PC-3 (cell line): ENCODE measurements around the gene SEPTIN5. TPM values are rescaled to one million over a fixed set of nuclear protein-coding genes. Genes with fewer than 3 reads are reported as not detected.

Experiments
- ATAC-seq: fragments of 200-7000 bp; cut with Tn5 transposase; 2 replicates; pipeline ENCODE4 v1.9.1; 2020; ENCODE audit warnings: mild to moderate bottlenecking, moderate library complexity
- BruUV-seq: library from RNA; stranded (reverse); fragments of 400-500 nt; replicated peaks from 2 replicates; lab custom pipeline; 2021; lab: Mats Ljungman, UMichigan
- CTCF ChIA-PET: fragments of 300-600 bp; sonication (Branson Sonifier 250); formaldehyde crosslinking; loops from one replicate; lab custom pipeline; 2022; ENCODE audit warnings: antibody characterized with exemption; lab: Charles Lee
- POLR2A ChIA-PET: fragments of 300-600 bp; sonication (Branson Sonifier 250); formaldehyde crosslinking; loops from one replicate; lab custom pipeline; 2022; ENCODE audit warnings: antibody characterized with exemption; ENCODE audit not compliant: unreplicated experiment; lab: Charles Lee
- DNase-seq: peaks from one replicate; pipeline ENCODE4 v3.0.0-alpha.2; 2015
- H2AFZ ChIP-seq: fragments of 300-600 bp; sonication (generic); 2 replicates; pipeline ENCODE4 v1.6.0; 2016; ENCODE audit warnings: antibody characterized with exemption, low read length
- H3F3A ChIP-seq: fragments of 300-600 bp; sonication (generic); one replicate; pipeline ENCODE4 v1.6.0; 2017; ENCODE audit warnings: antibody characterized with exemption, low read length, control low read depth, mild to moderate bottlenecking; ENCODE audit not compliant: unreplicated experiment
- H3K27ac ChIP-seq: fragments of 300-600 bp; sonication (generic); 2 replicates; pipeline ENCODE4 v1.5.1; 2016; ENCODE audit warnings: mild to moderate bottlenecking, low read length
- H3K27me3 ChIP-seq: fragments of 300-600 bp; sonication (generic); 2 replicates; pipeline ENCODE4 v1.6.1; 2016; ENCODE audit warnings: low read length, mixed read lengths
- H3K36me3 ChIP-seq: fragments of 300-600 bp; sonication (generic); 2 replicates; pipeline ENCODE4 v1.6.1; 2016; ENCODE audit warnings: low read depth, mixed run types, low read length, mixed read lengths
- H3K4me1 ChIP-seq: fragments of 300-600 bp; sonication (generic); 2 replicates; pipeline ENCODE4 v1.5.1; 2016; ENCODE audit warnings: low read length; ENCODE audit not compliant: insufficient read depth
- H3K4me2 ChIP-seq: fragments of 300-600 bp; sonication (generic); 2 replicates; pipeline ENCODE4 v1.6.0; 2016; ENCODE audit warnings: low read length
- H3K4me3 ChIP-seq: fragments of 300-600 bp; sonication (generic); 2 replicates; pipeline ENCODE4 v1.5.1; 2016; ENCODE audit warnings: mild to moderate bottlenecking, low read length, mixed read lengths
- H3K79me2 ChIP-seq: fragments of 300-600 bp; sonication (generic); 2 replicates; pipeline ENCODE4 v1.6.1; 2017; ENCODE audit warnings: low read length, mixed read lengths
- H3K9ac ChIP-seq: fragments of 300-600 bp; sonication (generic); 2 replicates; pipeline ENCODE4 v1.6.0; 2016; ENCODE audit warnings: mild to moderate bottlenecking, low read length
- H3K9me2 ChIP-seq: fragments of 300-600 bp; sonication (generic); replicated peaks from 2 replicates; pipeline ENCODE4 v1.6.1; 2016; ENCODE audit warnings: mixed run types, low read length, mixed read lengths
- H3K9me3 ChIP-seq: fragments of 300-600 bp; sonication (generic); 2 replicates; pipeline ENCODE4 v1.6.1; 2016; ENCODE audit warnings: low read length, mixed read lengths
- H4K20me1 ChIP-seq: fragments of 300-600 bp; sonication (generic); 2 replicates; pipeline ENCODE4 v1.6.1; 2016; ENCODE audit warnings: low read length, mixed read lengths
- EZH2 ChIP-seq: fragments of 300-600 bp; sonication (generic); IDR thresholded peaks from one replicate; pipeline ENCODE4 v1.6.1; 2017; ENCODE audit warnings: antibody characterized with exemption, mild to moderate bottlenecking, low read length; ENCODE audit not compliant: unreplicated experiment
- EZH2phosphoT487 ChIP-seq: fragments of 300-600 bp; sonication (generic); IDR thresholded peaks from 2 replicates; pipeline ENCODE4 v1.6.1; 2018; ENCODE audit warnings: mild to moderate bottlenecking, antibody characterized with exemption, low read length, borderline replicate concordance
- intact Hi-C: fragments of 100-400 bp; cut with micrococcal nuclease; formaldehyde crosslinking; loops from 2 replicates; pipeline ENCODE4 v1.9.0; 2023
- total RNA-seq: library from RNA; depleted of rRNA; stranded (reverse); fragments of >200 nt; gene quantifications from 2 replicates; pipeline ENCODE4 v1.2.3, GENCODE V29; 2014
- TF ChIP-seq, protein P1 (sequence below): fragments of 300-600 bp; sonication (generic); conservative IDR thresholded peaks from 2 replicates; pipeline ENCODE4 v1.5.1; 2017; ENCODE audit warnings: antibody characterized with exemption, low read depth, mild to moderate bottlenecking, low read length

Gene SEPTIN5
- total RNA-seq, 1 experiment from 2014 or later = 27.5 TPM

DNA sequence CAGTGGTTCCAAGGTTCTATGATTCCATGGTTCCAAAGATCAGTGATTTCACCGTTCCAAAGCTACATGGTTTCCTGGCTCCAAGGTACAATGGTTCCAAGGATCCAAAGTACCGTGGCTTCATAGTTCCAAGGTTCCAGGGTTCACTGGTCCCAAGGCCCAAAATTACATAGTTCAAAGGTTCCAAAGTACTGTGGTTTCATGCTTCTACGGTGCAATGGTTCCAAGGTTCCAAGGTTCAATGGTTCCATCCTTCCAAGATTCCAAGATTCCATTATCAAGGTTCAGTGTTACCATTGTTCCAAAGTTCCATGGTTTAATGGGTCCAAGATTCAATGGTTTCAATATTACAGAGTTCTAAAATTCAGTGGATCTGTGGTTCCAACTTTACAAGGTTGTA lies 43.0 kb upstream of the SEPTIN5 start:
- DNase-seq = no peak
- ATAC-seq = no peak
- H3K27me3 ChIP-seq = no peaks in the 10 kb centered on the region
- intact Hi-C loops = no loop called here
- H3K9me2 ChIP-seq = no peaks in the 10 kb centered on the region
- no peaks in the 10 kb centered on the region for H3K79me2 ChIP-seq
- ChIA-PET CTCF (no interaction called here), POLR2A (no interaction called here)
- no peak overlapping the region for H3K9ac ChIP-seq
- no peak overlapping the region for H2AFZ ChIP-seq
- H3K4me2 ChIP-seq = no peak overlapping the region
- no peak overlapping the region for H3K27ac ChIP-seq
- no peaks in the 10 kb centered on the region for H4K20me1 ChIP-seq
- no TSS peak for BruUV-seq
- no peak for TF ChIP-seq EZH2phosphoT487
- no peak for TF ChIP-seq EZH2
- TF ChIP-seq, protein P1, sequence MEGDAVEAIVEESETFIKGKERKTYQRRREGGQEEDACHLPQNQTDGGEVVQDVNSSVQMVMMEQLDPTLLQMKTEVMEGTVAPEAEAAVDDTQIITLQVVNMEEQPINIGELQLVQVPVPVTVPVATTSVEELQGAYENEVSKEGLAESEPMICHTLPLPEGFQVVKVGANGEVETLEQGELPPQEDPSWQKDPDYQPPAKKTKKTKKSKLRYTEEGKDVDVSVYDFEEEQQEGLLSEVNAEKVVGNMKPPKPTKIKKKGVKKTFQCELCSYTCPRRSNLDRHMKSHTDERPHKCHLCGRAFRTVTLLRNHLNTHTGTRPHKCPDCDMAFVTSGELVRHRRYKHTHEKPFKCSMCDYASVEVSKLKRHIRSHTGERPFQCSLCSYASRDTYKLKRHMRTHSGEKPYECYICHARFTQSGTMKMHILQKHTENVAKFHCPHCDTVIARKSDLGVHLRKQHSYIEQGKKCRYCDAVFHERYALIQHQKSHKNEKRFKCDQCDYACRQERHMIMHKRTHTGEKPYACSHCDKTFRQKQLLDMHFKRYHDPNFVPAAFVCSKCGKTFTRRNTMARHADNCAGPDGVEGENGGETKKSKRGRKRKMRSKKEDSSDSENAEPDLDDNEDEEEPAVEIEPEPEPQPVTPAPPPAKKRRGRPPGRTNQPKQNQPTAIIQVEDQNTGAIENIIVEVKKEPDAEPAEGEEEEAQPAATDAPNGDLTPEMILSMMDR = no peak
- no peaks in the 10 kb centered on the region for H3F3A ChIP-seq
- no peaks in the 10 kb centered on the region for H3K36me3 ChIP-seq
- H3K4me1 ChIP-seq = no peaks in the 10 kb centered on the region
- H3K9me3 ChIP-seq = no peaks in the 10 kb centered on the region
- H3K4me3 ChIP-seq = no peak overlapping the region

DNA sequence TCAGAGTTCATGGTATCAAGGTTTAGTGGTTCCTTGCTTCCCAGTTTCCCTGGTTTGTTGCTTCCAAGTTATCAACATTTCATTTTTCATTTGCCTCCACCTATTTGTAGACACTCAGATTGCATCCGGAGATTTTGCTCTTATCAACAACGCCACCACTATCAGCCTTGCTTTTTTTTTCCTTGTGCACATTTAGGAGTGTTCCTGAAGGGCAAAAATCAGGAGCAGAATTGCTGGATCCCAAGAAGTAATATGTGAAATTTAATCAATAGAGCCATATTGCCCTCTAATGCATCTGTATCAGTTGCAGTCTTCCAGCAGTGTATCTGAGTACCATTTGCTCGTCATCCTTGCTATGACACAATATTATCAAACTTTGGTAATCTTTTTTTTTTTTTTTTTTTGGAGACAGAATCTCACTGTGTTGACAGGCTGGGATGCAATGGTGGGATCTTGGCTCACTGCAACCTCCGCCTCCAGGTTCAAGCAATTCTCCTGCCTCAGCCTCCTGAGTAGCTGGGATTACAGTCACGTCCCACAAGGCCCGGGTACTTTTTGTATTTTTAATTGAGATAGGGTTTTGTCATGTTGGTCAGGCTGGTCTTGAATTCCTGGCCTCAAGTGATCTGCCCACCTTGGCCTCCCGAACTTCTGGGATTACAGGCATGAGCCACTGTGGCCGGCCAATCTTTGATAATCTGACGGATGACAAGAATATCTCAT lies 42.1 kb upstream of the SEPTIN5 start:
- H3K36me3 ChIP-seq = no peaks in the 10 kb centered on the region
- no peak overlapping the region for H3K4me3 ChIP-seq
- no peak overlapping the region for H3K9ac ChIP-seq
- H2AFZ ChIP-seq = no peak overlapping the region
- ATAC-seq = no peak
- no peaks in the 10 kb centered on the region for H3K9me2 ChIP-seq
- CTCF ChIA-PET = no interaction called here
- no peaks in the 10 kb centered on the region for H3K9me3 ChIP-seq
- no peaks in the 10 kb centered on the region for H3K79me2 ChIP-seq
- H3K4me2 ChIP-seq = no peak overlapping the region
- BruUV-seq = no TSS peak
- POLR2A ChIA-PET = no interaction called here
- no peaks in the 10 kb centered on the region for H3K4me1 ChIP-seq
- H4K20me1 ChIP-seq = no peaks in the 10 kb centered on the region
- no peak for DNase-seq
- H3F3A ChIP-seq = no peaks in the 10 kb centered on the region
- H3K27ac ChIP-seq = no peak overlapping the region
- no peaks in the 10 kb centered on the region for H3K27me3 ChIP-seq
- TF ChIP-seq EZH2phosphoT487 = no peak
- TF ChIP-seq, protein P1 = no peak
- TF ChIP-seq EZH2 = no peak
- intact Hi-C loops = no loop called here

DNA sequence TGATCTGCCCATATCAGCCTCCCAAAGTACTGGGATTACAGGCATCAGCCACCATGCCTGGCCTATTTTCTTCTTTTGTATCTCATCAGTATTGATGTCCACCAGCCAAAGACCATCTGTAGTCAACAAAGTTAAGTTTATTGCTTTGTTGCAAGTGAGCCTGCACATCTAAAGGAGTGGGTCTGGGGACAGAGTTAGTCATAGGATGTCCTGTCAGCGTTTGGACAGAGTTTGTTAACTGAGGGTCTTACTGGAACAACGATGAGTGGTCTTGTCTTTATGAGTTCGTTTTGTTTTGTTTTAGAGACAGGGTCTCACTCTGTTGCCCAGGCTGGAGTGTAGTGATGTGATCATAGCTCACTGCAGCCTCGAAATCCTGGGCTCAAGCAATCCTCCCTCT lies 40.6 kb upstream of the SEPTIN5 start:
- no peak for ATAC-seq
- POLR2A ChIA-PET = no interaction called here
- CTCF ChIA-PET = no interaction called here

More for the DNA sequence above, 40.6 kb upstream of the SEPTIN5 start:
- no peak overlapping the region for H2AFZ ChIP-seq
- H3K27ac ChIP-seq = no peak overlapping the region
- no peaks in the 10 kb centered on the region for H3F3A ChIP-seq
- no peaks in the 10 kb centered on the region for H3K27me3 ChIP-seq
- H3K9me3 ChIP-seq = no peaks in the 10 kb centered on the region
- H3K9me2 ChIP-seq = no peaks in the 10 kb centered on the region
- no peaks in the 10 kb centered on the region for H4K20me1 ChIP-seq
- H3K4me2 ChIP-seq = no peak overlapping the region
- intact Hi-C loops = no loop called here
- no peaks in the 10 kb centered on the region for H3K79me2 ChIP-seq
- TF ChIP-seq EZH2phosphoT487 (no peak), EZH2 (no peak)
- TF ChIP-seq, protein P1 = no peak
- H3K9ac ChIP-seq = no peak overlapping the region
- BruUV-seq = no TSS peak
- H3K36me3 ChIP-seq = no peaks in the 10 kb centered on the region
- no peak overlapping the region for H3K4me3 ChIP-seq
- no peak for DNase-seq
- H3K4me1 ChIP-seq = no peaks in the 10 kb centered on the region
